Keratinocyte (primary cell): Measurements from ENCODE around the gene SLC30A3. TPM values are rescaled to one million over a fixed set of nuclear protein-coding genes. Genes with fewer than 3 reads are reported as not detected.

Source experiments
- DNase-seq: peaks from one replicate; pipeline ENCODE4 v3.0.0-alpha.2; 2011; ENCODE audit warnings: low read depth, missing footprints, low spot score
- FAIRE-seq: peaks from 2 replicates; lab custom pipeline; 2011; peaks lifted over from hg19 to GRCh38; lab: Jason Lieb, UNC
- H2AFZ ChIP-seq: 2 replicates; pipeline ENCODE4 v1.6.0; 2012; ENCODE audit warnings: low read length, control low read depth, inconsistent platforms; ENCODE audit not compliant: control insufficient read depth
- H3K27ac ChIP-seq: 2 replicates; pipeline ENCODE4 v1.5.1; 2011; ENCODE audit warnings: low read length; ENCODE audit not compliant: control insufficient read depth, insufficient read depth
- H3K27me3 ChIP-seq: 3 replicates; pipeline ENCODE4 v1.6.0; 2011; ENCODE audit warnings: low read length; ENCODE audit not compliant: control insufficient read depth, insufficient read depth; ENCODE audit errors: extremely low read depth
- H3K36me3 ChIP-seq, 2 experiments: 2 replicates in 1 of 2; 3 replicates in 1 of 2; pipeline ENCODE4 v1.5.1; 2011; ENCODE audit warnings: low read length in 2 of 2, mild to moderate bottlenecking in 1 of 2; ENCODE audit not compliant: control insufficient read depth in 2 of 2, insufficient read depth in 2 of 2; ENCODE audit errors: extremely low read depth in 1 of 2
- H3K4me1 ChIP-seq: 3 replicates; pipeline ENCODE4 v1.5.1; 2011; ENCODE audit warnings: low read length; ENCODE audit not compliant: control insufficient read depth, insufficient read depth; ENCODE audit errors: extremely low read depth
- H3K4me2 ChIP-seq: 3 replicates; pipeline ENCODE4 v1.6.0; 2011; ENCODE audit warnings: low read depth, low read length; ENCODE audit not compliant: control insufficient read depth, insufficient read depth; ENCODE audit errors: extremely low read depth
- H3K4me3 ChIP-seq, 3 experiments: fragments of 200-600 bp in 1 of 3; sonication (generic) in 1 of 3; 2 replicates in 2 of 3; 3 replicates in 1 of 3; pipeline ENCODE4 v1.5.1; 2011 to 2016; ENCODE audit warnings: low read length in 3 of 3, mild to moderate bottlenecking in 3 of 3, control low read depth in 2 of 3, inconsistent platforms in 1 of 3, low read depth in 1 of 3, mixed read lengths in 1 of 3, mixed run types in 1 of 3, moderate library complexity in 1 of 3; ENCODE audit not compliant: control insufficient read depth in 2 of 3, insufficient read depth in 2 of 3; ENCODE audit errors: extremely low read depth in 1 of 3
- H3K79me2 ChIP-seq: 2 replicates; pipeline ENCODE4 v1.6.0; 2012; ENCODE audit warnings: low read length; ENCODE audit not compliant: control insufficient read depth, insufficient read depth
- H3K9ac ChIP-seq: 3 replicates; pipeline ENCODE4 v1.6.0; 2011; ENCODE audit warnings: low read length; ENCODE audit not compliant: control insufficient read depth, insufficient read depth; ENCODE audit errors: extremely low read depth
- H3K9me1 ChIP-seq: 3 replicates; pipeline ENCODE4 v1.6.0; 2011; ENCODE audit warnings: low read length; ENCODE audit not compliant: control insufficient read depth, insufficient read depth; ENCODE audit errors: extremely low read depth
- H3K9me3 ChIP-seq: 2 replicates; pipeline ENCODE4 v1.5.1; 2012; ENCODE audit warnings: low read depth, low read length; ENCODE audit not compliant: control insufficient read depth
- H4K20me1 ChIP-seq: 3 replicates; pipeline ENCODE4 v1.6.0; 2011; ENCODE audit warnings: low read length; ENCODE audit not compliant: control insufficient read depth, insufficient read depth; ENCODE audit errors: extremely low read depth
- EZH2 ChIP-seq: IDR thresholded peaks from one replicate; pipeline ENCODE4 v1.6.1; 2012; ENCODE audit warnings: inconsistent platforms, mild to moderate bottlenecking, low read length, moderate library complexity
- dilution Hi-C: fragments of 300-500 bp; cut with MboI; formaldehyde crosslinking; loops from one replicate; pipeline ENCODE4 v1.7.0; 2020; ENCODE audit warnings: low sequenced_read_pairs; ENCODE audit not compliant: extremely low pct_ligation_motif_present
- polyA plus RNA-seq, 5 experiments: library from polyadenylated mRNA; depleted of rRNA in 3 of 5; stranded (reverse) in 3 of 5; stranded (forward) in 1 of 5; unstranded in 1 of 5; fragments of >200 nt; gene quantifications; 1 replicate in 1 of 5; 2 replicates in 3 of 5; 3 replicates in 1 of 5; pipeline versions ENCODE4 v1.2.1 to v1.2.3, GENCODE V29; 2011 to 2012; ENCODE audit warnings: missing spikeins in 2 of 5, low read depth in 1 of 5, low replicate concordance in 1 of 5
- TF ChIP-seq, protein P1 (sequence below), 3 experiments: IDR thresholded peaks in 1 of 3; conservative IDR thresholded peaks in 1 of 3; optimal IDR thresholded peaks in 1 of 3; 2 replicates in 2 of 3; 3 replicates in 1 of 3; pipeline versions ENCODE3 to v1.5.1; 2011; ENCODE audit warnings: low read length in 3 of 3, mild to moderate bottlenecking in 3 of 3, moderate library complexity in 2 of 3, control low read depth in 1 of 3, inconsistent platforms in 1 of 3; ENCODE audit not compliant: insufficient read depth in 2 of 3; ENCODE audit errors: extremely low read depth in 1 of 3

SLC30A3 gene
- polyA plus RNA-seq, 1 donor (not counting 4 experiments of a cell fraction or from before 2014, with no cell fraction given), result not detected

GRCh38 chr2:27307545-27308358 is 44.9 kb upstream of the SLC30A3 start:
- Histone ChIP-seq H3K4me3 (no peak overlapping the region), H3K27me3 (peaks cover 41% of the 10 kb centered on the region), H3K36me3 (peaks cover 3 to 5% of the 10 kb centered on the region in 2 experiments), H2AFZ (no peak overlapping the region), H3K27ac (no peak overlapping the region), H3K9me3 (no peaks in the 10 kb centered on the region), H3K9me1 (no peaks in the 10 kb centered on the region), H3K4me1 (no peaks in the 10 kb centered on the region), H3K9ac (no peak overlapping the region), H3K4me2 (no peak overlapping the region), H3K79me2 (no peaks in the 10 kb centered on the region), H4K20me1 (peaks cover 2% of the 10 kb centered on the region)
- dilution Hi-C loops, result no loop called here
- TF ChIP-seq EZH2, result peak; percentile 89
- TF ChIP-seq, protein P1, sequence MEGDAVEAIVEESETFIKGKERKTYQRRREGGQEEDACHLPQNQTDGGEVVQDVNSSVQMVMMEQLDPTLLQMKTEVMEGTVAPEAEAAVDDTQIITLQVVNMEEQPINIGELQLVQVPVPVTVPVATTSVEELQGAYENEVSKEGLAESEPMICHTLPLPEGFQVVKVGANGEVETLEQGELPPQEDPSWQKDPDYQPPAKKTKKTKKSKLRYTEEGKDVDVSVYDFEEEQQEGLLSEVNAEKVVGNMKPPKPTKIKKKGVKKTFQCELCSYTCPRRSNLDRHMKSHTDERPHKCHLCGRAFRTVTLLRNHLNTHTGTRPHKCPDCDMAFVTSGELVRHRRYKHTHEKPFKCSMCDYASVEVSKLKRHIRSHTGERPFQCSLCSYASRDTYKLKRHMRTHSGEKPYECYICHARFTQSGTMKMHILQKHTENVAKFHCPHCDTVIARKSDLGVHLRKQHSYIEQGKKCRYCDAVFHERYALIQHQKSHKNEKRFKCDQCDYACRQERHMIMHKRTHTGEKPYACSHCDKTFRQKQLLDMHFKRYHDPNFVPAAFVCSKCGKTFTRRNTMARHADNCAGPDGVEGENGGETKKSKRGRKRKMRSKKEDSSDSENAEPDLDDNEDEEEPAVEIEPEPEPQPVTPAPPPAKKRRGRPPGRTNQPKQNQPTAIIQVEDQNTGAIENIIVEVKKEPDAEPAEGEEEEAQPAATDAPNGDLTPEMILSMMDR (optimal IDR thresholded peaks at IDR 0.05 in 1 of 3, IDR thresholded peaks at IDR 0.05 in 1 of 3, conservative IDR thresholded peaks at IDR 0.05 in 1 of 3; ENCODE audit: extremely low read depth in 1 of 3, insufficient read depth in 2 of 3, low read length in 3 of 3), result no peak
- DNase-seq (no peak), FAIRE-seq (no peak)

DNA sequence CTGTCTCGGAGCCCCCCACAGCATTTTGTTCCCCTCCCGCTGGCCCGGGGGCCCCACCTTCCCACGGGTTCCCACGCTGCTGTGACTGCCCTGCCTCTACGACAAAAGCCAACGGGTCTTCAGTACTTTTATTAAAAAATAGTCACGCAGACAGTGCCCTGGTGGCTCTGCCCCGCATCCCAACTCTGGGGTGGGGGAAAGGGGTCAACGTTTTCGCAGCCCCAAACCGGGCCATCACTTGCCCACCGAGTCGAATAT is 44.4 kb upstream of the SLC30A3 start:
- Histone ChIP-seq H3K36me3 (peaks cover 3 to 5% of the 10 kb centered on the region in 2 experiments), H3K9me1 (no peaks in the 10 kb centered on the region), H3K9ac (no peak overlapping the region), H3K27me3 (peaks cover 41% of the 10 kb centered on the region), H4K20me1 (peaks cover 2% of the 10 kb centered on the region), H3K27ac (no peak overlapping the region), H3K9me3 (no peaks in the 10 kb centered on the region), H3K4me3 (no peak overlapping the region), H3K4me2 (peak overlapping the region; percentile 48), H3K79me2 (no peaks in the 10 kb centered on the region), H3K4me1 (no peaks in the 10 kb centered on the region), H2AFZ (no peak overlapping the region)
- dilution Hi-C loops, result no loop called here
- DNase-seq (no peak), FAIRE-seq (no peak)
- TF ChIP-seq, protein P1 (optimal IDR thresholded peaks at IDR 0.05 in 1 of 3, IDR thresholded peaks at IDR 0.05 in 1 of 3, conservative IDR thresholded peaks at IDR 0.05 in 1 of 3; ENCODE audit: extremely low read depth in 1 of 3, insufficient read depth in 2 of 3, low read length in 3 of 3), result no peak
- TF ChIP-seq EZH2, result peak; percentile 36
